Mesenchymal stem cell (in vitro differentiated cells and primary cell): ENCODE measurements around the gene UNC5C.

ENCODE experiments used
- DNase-seq: peaks from one replicate; pipeline ENCODE4 v3.0.0-alpha.2; 2013
- H2AFZ ChIP-seq: one replicate; pipeline ENCODE4 v1.6.1; 2013; ENCODE audit warnings: low read depth, mild to moderate bottlenecking, control low read depth, inconsistent platforms, low read length, moderate library complexity
- H2AK5ac ChIP-seq: 2 replicates; pipeline ENCODE4 v1.6.1; 2013; ENCODE audit warnings: low read length, moderate library complexity, mild to moderate bottlenecking, inconsistent platforms; ENCODE audit not compliant: severe bottlenecking
- H2BK120ac ChIP-seq: one replicate; pipeline ENCODE4 v1.6.1; 2013; ENCODE audit warnings: low read depth, mild to moderate bottlenecking, inconsistent platforms, low read length, moderate library complexity
- H2BK12ac ChIP-seq, 2 experiments: one replicate each; pipeline ENCODE4 v1.6.1; 2013; ENCODE audit warnings: inconsistent platforms in 2 of 2, low read length in 2 of 2, mild to moderate bottlenecking in 2 of 2, moderate library complexity in 2 of 2, control low read depth in 1 of 2
- H2BK15ac ChIP-seq: one replicate; pipeline ENCODE4 v1.6.1; 2013; ENCODE audit warnings: mild to moderate bottlenecking, low read depth, inconsistent platforms; ENCODE audit not compliant: poor library complexity, severe bottlenecking
- H2BK5ac ChIP-seq: 2 replicates; pipeline ENCODE4 v1.6.1; 2013; ENCODE audit warnings: low read depth, mild to moderate bottlenecking, low read length, control low read depth, inconsistent platforms; ENCODE audit not compliant: poor library complexity, severe bottlenecking
- H3K14ac ChIP-seq, 2 experiments: one replicate each; pipeline ENCODE4 v1.6.1; 2013; ENCODE audit warnings: inconsistent platforms in 2 of 2, low read length in 2 of 2, control low read depth in 1 of 2, mild to moderate bottlenecking in 1 of 2, moderate library complexity in 1 of 2
- H3K18ac ChIP-seq, 2 experiments: one replicate each; pipeline ENCODE4 v1.6.1; 2013; ENCODE audit warnings: inconsistent platforms in 2 of 2, low read length in 2 of 2, control low read depth in 1 of 2, low read depth in 1 of 2, mild to moderate bottlenecking in 1 of 2
- H3K23ac ChIP-seq, 2 experiments: one replicate each; pipeline ENCODE4 v1.6.1; 2013; ENCODE audit warnings: inconsistent platforms in 2 of 2, low read length in 2 of 2, mild to moderate bottlenecking in 2 of 2, moderate library complexity in 2 of 2, control low read depth in 1 of 2
- H3K27ac ChIP-seq: 2 replicates; pipeline ENCODE4 v1.5.1; 2013; ENCODE audit warnings: mild to moderate bottlenecking, moderate library complexity, low read length, control low read depth, inconsistent platforms; ENCODE audit not compliant: poor library complexity, severe bottlenecking
- H3K27me3 ChIP-seq, 2 experiments: 2 replicates each; pipeline versions ENCODE4 v1.6.1 to v1.7.0; 2013; ENCODE audit warnings: low read length in 2 of 2, mild to moderate bottlenecking in 2 of 2, moderate library complexity in 2 of 2, control low read depth in 1 of 2, inconsistent platforms in 1 of 2; ENCODE audit not compliant: control insufficient read depth in 1 of 2, insufficient read depth in 1 of 2
- H3K36me3 ChIP-seq, 2 experiments: 2 replicates each; pipeline versions ENCODE4 v1.6.1 to v1.7.0; 2013; ENCODE audit warnings: low read length in 2 of 2, control low read depth in 1 of 2, inconsistent platforms in 1 of 2, low read depth in 1 of 2, mild to moderate bottlenecking in 1 of 2; ENCODE audit not compliant: insufficient read depth in 2 of 2, control insufficient read depth in 1 of 2
- H3K4ac ChIP-seq, 2 experiments: one replicate each; pipeline ENCODE4 v1.6.1; 2013; ENCODE audit warnings: inconsistent platforms in 2 of 2, low read length in 2 of 2, mild to moderate bottlenecking in 2 of 2, moderate library complexity in 2 of 2, control low read depth in 1 of 2, low read depth in 1 of 2
- H3K4me1 ChIP-seq: 2 replicates; pipeline ENCODE4 v1.6.1; 2013; ENCODE audit warnings: low read depth, low read length, control low read depth; ENCODE audit not compliant: control insufficient read depth, insufficient read depth
- H3K4me2 ChIP-seq: 2 replicates; pipeline ENCODE4 v1.6.1; 2013; ENCODE audit warnings: low read length, mild to moderate bottlenecking, inconsistent platforms; ENCODE audit not compliant: poor library complexity, severe bottlenecking
- H3K4me3 ChIP-seq, 2 experiments: 2 replicates each; pipeline versions ENCODE4 v1.5.1 to v1.7.0; 2013; ENCODE audit warnings: low read length in 2 of 2, mild to moderate bottlenecking in 2 of 2, control low read depth in 1 of 2, low read depth in 1 of 2; ENCODE audit not compliant: insufficient read depth in 1 of 2
- H3K79me1 ChIP-seq: replicated peaks from 2 replicates; pipeline ENCODE4 v1.6.1; 2013; ENCODE audit warnings: mild to moderate bottlenecking, control low read depth, low read length, inconsistent platforms; ENCODE audit not compliant: poor library complexity, severe bottlenecking
- H3K9ac ChIP-seq: 2 replicates; pipeline ENCODE4 v1.7.0; 2013; ENCODE audit warnings: mild to moderate bottlenecking, low read length, moderate library complexity
- H3K9me3 ChIP-seq: 2 replicates; pipeline ENCODE4 v1.7.0; 2013; ENCODE audit warnings: mild to moderate bottlenecking, low read length; ENCODE audit not compliant: control insufficient read depth
- H4K8ac ChIP-seq: one replicate; pipeline ENCODE4 v1.6.1; 2013; ENCODE audit warnings: inconsistent platforms, mild to moderate bottlenecking, low read length, moderate library complexity
- H4K91ac ChIP-seq: one replicate; pipeline ENCODE4 v1.6.1; 2013; ENCODE audit warnings: mild to moderate bottlenecking, low read length, inconsistent platforms
- WGBS: methylation state at CpG from one replicate; pipeline ENCODE4 v1.1.7; 2013; ENCODE audit warnings: mixed read lengths; 5-methylcytosine and 5-hydroxymethylcytosine counted together

Gene UNC5C

GRCh38 chr4:95472534-95472933, 76.2 kb downstream of the UNC5C start:
- H3K9ac ChIP-seq: no peak overlapping the region
- DNase-seq: no peak
- 72% methylated on average over 2 of the region's 3 CpGs for WGBS
- H2BK120ac ChIP-seq: no peak overlapping the region
- no peak overlapping the region for H2BK15ac ChIP-seq
- H3K4me3 ChIP-seq: no peak overlapping the region
- H3K9me3 ChIP-seq: no peaks in the 10 kb centered on the region
- H2AFZ ChIP-seq: no peak overlapping the region
- H4K91ac ChIP-seq: no peak overlapping the region
- no peaks in the 10 kb centered on the region for H3K27me3 ChIP-seq
- H3K18ac ChIP-seq: no peak overlapping the region
- H3K79me1 ChIP-seq: no peaks in the 10 kb centered on the region
- H2BK5ac ChIP-seq: no peak overlapping the region
- H3K23ac ChIP-seq: no peak overlapping the region
- H3K4ac ChIP-seq: no peak overlapping the region
- H3K4me2 ChIP-seq: no peak overlapping the region
- H3K14ac ChIP-seq: no peak overlapping the region
- H2AK5ac ChIP-seq: no peak overlapping the region
- H3K27ac ChIP-seq: no peak overlapping the region
- no peak overlapping the region for H4K8ac ChIP-seq
- H3K36me3 ChIP-seq: no peaks in the 10 kb centered on the region
- H3K4me1 ChIP-seq: no peaks in the 10 kb centered on the region
- H2BK12ac ChIP-seq: no peak overlapping the region

GRCh38 chr4:95470622-95471021, 78.2 kb downstream of the UNC5C start:
- Histone ChIP-seq H3K27ac (no peak overlapping the region), H3K23ac (no peak overlapping the region), H2BK15ac (no peak overlapping the region), H3K18ac (no peak overlapping the region), H3K14ac (no peak overlapping the region), H2AK5ac (no peak overlapping the region), H3K4ac (no peak overlapping the region), H3K79me1 (no peaks in the 10 kb centered on the region), H3K4me3 (no peak overlapping the region), H3K9me3 (no peaks in the 10 kb centered on the region), H3K27me3 (no peaks in the 10 kb centered on the region), H3K36me3 (no peaks in the 10 kb centered on the region), H2BK12ac (no peak overlapping the region), H2BK120ac (no peak overlapping the region), H3K9ac (no peak overlapping the region), H3K4me1 (no peaks in the 10 kb centered on the region), H4K8ac (no peak overlapping the region), H4K91ac (no peak overlapping the region), H2BK5ac (no peak overlapping the region), H2AFZ (no peak overlapping the region), H3K4me2 (no peak overlapping the region)
- DNase-seq: no peak
- 100% methylated on average over 1 of the region's 4 CpGs for WGBS

- H3K18ac ChIP-seq: no peak overlapping the region
- no peak overlapping the region for H2AK5ac ChIP-seq
Measured at GRCh38 chr4:95469617-95470016, 79.2 kb downstream of the UNC5C start.

GRCh38 chr4:95466791-95467190, 82.0 kb downstream of the UNC5C start:
- no peak overlapping the region for H3K4ac ChIP-seq
- no peak overlapping the region for H2AK5ac ChIP-seq
- peak overlapping the region in 1 of 2 experiments; percentile 22 for H3K18ac ChIP-seq
- no peak overlapping the region for H3K4me2 ChIP-seq
- H3K4me3 ChIP-seq: no peak overlapping the region
- no peak overlapping the region for H2BK15ac ChIP-seq
- H3K9ac ChIP-seq: no peak overlapping the region
- no peaks in the 10 kb centered on the region for H3K36me3 ChIP-seq
- H2BK5ac ChIP-seq: no peak overlapping the region
- no peak overlapping the region for H4K91ac ChIP-seq
- no peak overlapping the region for H3K14ac ChIP-seq
- 69% methylated on average over 3 of the region's 3 CpGs for WGBS
- H3K27me3 ChIP-seq: no peaks in the 10 kb centered on the region
- H2BK120ac ChIP-seq: no peak overlapping the region
- peak overlapping the region in 1 of 2 experiments; percentile 6 for H2BK12ac ChIP-seq
- no peaks in the 10 kb centered on the region for H3K9me3 ChIP-seq
- DNase-seq: no peak
- H3K4me1 ChIP-seq: peaks cover 2% of the 10 kb centered on the region
- no peak overlapping the region for H4K8ac ChIP-seq
- H3K23ac ChIP-seq: no peak overlapping the region
- H3K79me1 ChIP-seq: no peaks in the 10 kb centered on the region
- no peak overlapping the region for H2AFZ ChIP-seq
- no peak overlapping the region for H3K27ac ChIP-seq

More at GRCh38 chr4:95469617-95470016, 79.2 kb downstream of the UNC5C start:
- H2BK120ac ChIP-seq: no peak overlapping the region
- peaks cover 2% of the 10 kb centered on the region for H3K4me1 ChIP-seq
- no peaks in the 10 kb centered on the region for H3K9me3 ChIP-seq
- H4K91ac ChIP-seq: no peak overlapping the region
- no peak overlapping the region for H3K14ac ChIP-seq
- no peak overlapping the region for H3K4ac ChIP-seq
- WGBS: no CpG with 5 or more reads among the region's 1 CpG
- no peak overlapping the region for H3K23ac ChIP-seq
- no peak overlapping the region for H2BK15ac ChIP-seq
- DNase-seq: peak; percentile 10
- H3K27ac ChIP-seq: no peak overlapping the region
- no peaks in the 10 kb centered on the region for H3K36me3 ChIP-seq
- no peaks in the 10 kb centered on the region for H3K79me1 ChIP-seq
- no peak overlapping the region for H2BK12ac ChIP-seq
- H3K4me3 ChIP-seq: no peak overlapping the region
- no peak overlapping the region for H3K9ac ChIP-seq
- H3K4me2 ChIP-seq: no peak overlapping the region
- H2BK5ac ChIP-seq: no peak overlapping the region
- H3K27me3 ChIP-seq: no peaks in the 10 kb centered on the region
- no peak overlapping the region for H4K8ac ChIP-seq
- H2AFZ ChIP-seq: no peak overlapping the region
